ENCODE measurements around the gene TBC1D2.
"Not testable (repeated sequence)": the region's sequence is repeated elsewhere in the genome, so short reads cannot be mapped to it uniquely, and the experiment has no call there.

The TBC1D2 gene

DNA sequence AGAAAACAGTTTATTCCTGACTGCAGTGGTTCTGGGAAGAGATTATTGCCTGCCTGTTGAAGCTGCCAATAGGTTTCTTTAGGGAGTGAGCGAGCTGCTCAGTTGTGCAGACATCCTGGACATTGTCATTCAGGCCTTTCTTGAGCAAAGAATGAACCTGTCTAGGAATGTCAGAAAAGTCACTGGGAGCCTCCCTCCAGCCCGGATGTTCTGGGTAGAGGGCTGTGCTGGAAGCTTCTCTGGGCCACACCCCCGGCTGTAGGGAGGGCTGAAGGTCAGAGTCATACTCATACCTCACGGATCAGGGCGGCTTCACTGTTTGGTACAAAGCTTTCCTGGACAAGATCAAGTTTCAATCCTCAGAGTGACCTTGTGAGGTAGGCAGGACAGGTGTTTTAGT lies 33.4 kb upstream of the TBC1D2 start:
- POLR2A ChIA-PET, result no interaction called here
- TF ChIP-seq CTCF (IDR thresholded peaks at IDR 0.05; ENCODE audit: control extremely low read depth, extremely low read depth, low read depth, missing control alignments), result no peak
- no peak for DNase-seq (ENCODE audit: extremely low spot score)
- CTCF ChIA-PET, result no interaction called here

DNA sequence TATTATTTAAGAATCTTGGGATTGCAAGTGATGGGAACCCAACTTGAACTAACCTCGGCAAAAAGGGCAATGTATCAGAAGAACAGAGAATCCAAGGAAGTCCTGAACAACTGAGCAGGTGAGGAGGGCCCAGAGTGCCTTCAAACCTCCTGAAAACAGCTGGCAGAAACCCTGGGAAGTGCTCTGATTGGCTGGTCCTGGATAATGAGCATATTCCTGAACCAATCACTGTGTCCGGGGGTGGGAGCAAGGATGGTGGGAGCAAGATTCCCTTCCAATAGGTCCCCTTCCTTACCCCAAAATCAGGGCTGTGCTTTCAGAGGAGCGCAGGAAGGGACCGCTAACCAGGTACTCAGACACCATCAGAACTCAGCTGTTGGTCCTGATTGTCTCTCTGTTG lies 31.9 kb upstream of the TBC1D2 start:
- TF ChIP-seq CTCF (IDR thresholded peaks at IDR 0.05; ENCODE audit: control extremely low read depth, extremely low read depth, low read depth, missing control alignments), result no peak
- CTCF ChIA-PET, result no interaction called here
- POLR2A ChIA-PET, result no interaction called here
- DNase-seq (ENCODE audit: extremely low spot score), result no peak

- DNase-seq (ENCODE audit: extremely low spot score), result no peak
- TF ChIP-seq CTCF (IDR thresholded peaks at IDR 0.05; ENCODE audit: control extremely low read depth, extremely low read depth, low read depth, missing control alignments), result no peak
- CTCF ChIA-PET, result no interaction called here
- POLR2A ChIA-PET, result no interaction called here
Observed at GRCh38 chr9:98285446-98285845, 30.0 kb upstream of the TBC1D2 start.

- POLR2A ChIA-PET, result no interaction called here
- CTCF ChIA-PET, result no interaction called here
Observed at GRCh38 chr9:98284754-98285153, 29.3 kb upstream of the TBC1D2 start.

GRCh38 chr9:98283143-98283542 lies 27.7 kb upstream of the TBC1D2 start:
- DNase-seq (ENCODE audit: extremely low spot score); POLR2A ChIA-PET: not testable (repeated sequence)
- CTCF ChIA-PET, result interaction anchor here (1.1 kb wide), 1 partner anchor 33 kb away, joined by 3 read pairs; no protein-coding TSS in a partner anchor

More at GRCh38 chr9:98284754-98285153, 29.3 kb upstream of the TBC1D2 start:
- DNase-seq (ENCODE audit: extremely low spot score), result no peak
- no peak for TF ChIP-seq CTCF (IDR thresholded peaks at IDR 0.05; ENCODE audit: control extremely low read depth, extremely low read depth, low read depth, missing control alignments)

- ChIA-PET CTCF (interaction anchor here (0.8 to 1.4 kb wide), 4 partner anchors 10 to 52 kb away, joined by 3 read pairs; no protein-coding TSS in a partner anchor), POLR2A (no interaction called here)
- no peak for TF ChIP-seq CTCF (IDR thresholded peaks at IDR 0.05; ENCODE audit: control extremely low read depth, extremely low read depth, low read depth, missing control alignments)
- DNase-seq (ENCODE audit: extremely low spot score), result no peak
Observed at GRCh38 chr9:98281281-98281680, 25.8 kb upstream of the TBC1D2 start.

GRCh38 chr9:98280574-98280973 lies 25.1 kb upstream of the TBC1D2 start:
- DNase-seq (ENCODE audit: extremely low spot score), result no peak
- POLR2A ChIA-PET, result no interaction called here
- no peak for TF ChIP-seq CTCF (IDR thresholded peaks at IDR 0.05; ENCODE audit: control extremely low read depth, extremely low read depth, low read depth, missing control alignments)
- CTCF ChIA-PET, result interaction anchor here (0.9 to 1.4 kb wide), 2 partner anchors 9 to 31 kb away, joined by 3 read pairs; no protein-coding TSS in a partner anchor
